B cell (primary cell): ENCODE results near the gene STARD3. TPM values are rescaled to one million over a fixed set of nuclear protein-coding genes. Genes with fewer than 3 reads are reported as not detected.

Experiments used
- ATAC-seq: fragments of 200-7000 bp; cut with Tn5 transposase; one replicate; pipeline ENCODE4 v1.10.0; 2021; ENCODE audit warnings: low read depth, mild to moderate bottlenecking, moderate number of reproducible peaks, moderate library complexity
- CTCF ChIA-PET: fragments of 350-600 bp; sonication (Branson Sonifier 250); formaldehyde crosslinking; loops from one replicate; lab custom pipeline; 2021; ENCODE audit warnings: antibody characterized with exemption, inconsistent platforms; lab: Charles Lee
- POLR2A ChIA-PET: fragments of 350-600 bp; sonication (Branson Sonifier 250); formaldehyde crosslinking; loops from one replicate; lab custom pipeline; 2021; ENCODE audit warnings: antibody characterized with exemption; lab: Charles Lee
- DNase-seq: peaks from one replicate; pipeline ENCODE4 v3.0.0; 2013
- H2AFZ ChIP-seq: 2 replicates; pipeline ENCODE4 v1.6.1; 2012; ENCODE audit warnings: mild to moderate bottlenecking, low read depth, low read length; ENCODE audit not compliant: insufficient read depth, poor library complexity, severe bottlenecking
- H3K27ac ChIP-seq, 2 donors: 1 replicate in 1 of 2; 2 replicates in 1 of 2; pipeline ENCODE4 v1.5.1; 2012 to 2013; ENCODE audit warnings: low read length in 2 of 2, mild to moderate bottlenecking in 2 of 2, moderate library complexity in 1 of 2
- H3K27me3 ChIP-seq, 4 experiments: fragments of 200-600 bp in 1 of 4; sonication (generic) in 1 of 4; replicated peaks in 1 of 4; 1 replicate in 2 of 4; 2 replicates in 2 of 4; pipeline versions ENCODE4 v1.6.1 to v1.7.0; 2013 to 2016; ENCODE audit warnings: low read length in 3 of 4, mild to moderate bottlenecking in 2 of 4, mixed read lengths in 1 of 4, moderate library complexity in 1 of 4; ENCODE audit not compliant: insufficient read depth in 4 of 4, control insufficient read depth in 3 of 4; ENCODE audit errors: control extremely low read depth in 1 of 4
- H3K36me3 ChIP-seq, 2 experiments: replicated peaks in 1 of 2; 1 replicate in 1 of 2; 2 replicates in 1 of 2; pipeline versions ENCODE4 v1.6.1 to v1.7.1; 2013; ENCODE audit warnings: low read length in 1 of 2; ENCODE audit not compliant: insufficient read depth in 2 of 2, control insufficient read depth in 1 of 2; ENCODE audit errors: control extremely low read depth in 1 of 2, extremely low read depth in 1 of 2
- H3K4me1 ChIP-seq, 2 donors: fragments of 200-600 bp in 1 of 2; sonication (generic) in 1 of 2; 1 replicate in 1 of 2; 2 replicates in 1 of 2; pipeline versions ENCODE4 v1.5.1 to v1.6.1; 2013 to 2017; ENCODE audit warnings: low read length in 2 of 2; ENCODE audit not compliant: control insufficient read depth in 2 of 2, insufficient read depth in 2 of 2
- H3K4me2 ChIP-seq: replicated peaks from 2 replicates; pipeline ENCODE3; 2012; ENCODE audit warnings: mild to moderate bottlenecking, low read depth, low read length; ENCODE audit not compliant: poor library complexity, severe bottlenecking
- H3K4me3 ChIP-seq, 5 experiments: fragments of 200-600 bp in 1 of 5; sonication (generic) in 1 of 5; 1 replicate in 3 of 5; 2 replicates in 2 of 5; pipeline versions ENCODE4 v1.5.1 to v1.7.0; 2011 to 2016; ENCODE audit warnings: low read length in 4 of 5, mild to moderate bottlenecking in 4 of 5, low read depth in 2 of 5, control low read depth in 1 of 5, moderate library complexity in 1 of 5; ENCODE audit not compliant: insufficient read depth in 1 of 5; ENCODE audit errors: control extremely low read depth in 1 of 5, extremely low read depth in 1 of 5
- H3K79me2 ChIP-seq: fragments of 200-600 bp; sonication (generic); one replicate; pipeline ENCODE4 v1.6.0; 2016; ENCODE audit warnings: low read length; ENCODE audit not compliant: control insufficient read depth, insufficient read depth
- H3K9ac ChIP-seq: fragments of 200-600 bp; sonication (generic); 2 replicates; pipeline ENCODE4 v1.6.1; 2017; ENCODE audit warnings: mild to moderate bottlenecking, low read length, moderate library complexity
- H3K9me3 ChIP-seq, 3 donors: one replicate each; pipeline versions ENCODE4 v1.6.1 to v1.7.1; 2013; ENCODE audit warnings: low read length in 2 of 3; ENCODE audit not compliant: control insufficient read depth in 2 of 3, insufficient read depth in 1 of 3; ENCODE audit errors: control extremely low read depth in 1 of 3
- H4K20me1 ChIP-seq: 2 replicates; pipeline ENCODE4 v1.6.0; 2012; ENCODE audit warnings: mild to moderate bottlenecking, low read length; ENCODE audit not compliant: insufficient read depth, control insufficient read depth, poor library complexity, severe bottlenecking
- H3K27ac Mint-ChIP-seq: one replicate; pipeline ENCODE4 v1.8.0; 2021; ENCODE audit warnings: mixed read lengths
- H3K27me3 Mint-ChIP-seq: one replicate; pipeline ENCODE4 v1.8.0; 2021; ENCODE audit warnings: mixed read lengths
- H3K4me1 Mint-ChIP-seq: one replicate; pipeline ENCODE4 v1.8.0; 2021; ENCODE audit warnings: mixed read lengths
- H3K4me3 Mint-ChIP-seq: one replicate; pipeline ENCODE4 v1.8.0; 2021; ENCODE audit warnings: mixed read lengths
- H3K9me3 Mint-ChIP-seq: one replicate; pipeline ENCODE4 v1.8.0; 2022; ENCODE audit warnings: mixed read lengths; ENCODE audit not compliant: insufficient read depth
- CTCF ChIP-seq: fragments of 200-600 bp; IDR thresholded peaks from one replicate; pipeline ENCODE4 v1.8.0; 2022; ENCODE audit warnings: antibody characterized with exemption, mild to moderate bottlenecking
- EZH2 ChIP-seq: IDR thresholded peaks from 2 replicates; pipeline ENCODE4 v1.6.1; 2012; ENCODE audit warnings: borderline replicate concordance, low read depth, mild to moderate bottlenecking, moderate library complexity, low read length; ENCODE audit not compliant: insufficient read depth, poor library complexity, severe bottlenecking
- WGBS: methylation state at CpG from one replicate; pipeline ENCODE4 v1.1.5; 2013; ENCODE audit warnings: missing lambda C conversion rate; ENCODE audit not compliant: insufficient coverage; 5-methylcytosine and 5-hydroxymethylcytosine counted together
- intact Hi-C: fragments of 100-400 bp; cut with micrococcal nuclease; formaldehyde crosslinking; loops from one replicate; pipeline ENCODE4 v1.10.0; 2022
- polyA plus RNA-seq: library from polyadenylated mRNA; depleted of rRNA; stranded (reverse); fragments of >200 nt; gene quantifications from 2 replicates; pipeline ENCODE4 v1.2.3, GENCODE V29; 2012
- total RNA-seq, 2 donors: library from RNA; stranded (reverse); fragments of 120-200 nt in 1 of 2; gene quantifications; 1 replicate in 1 of 2; 2 replicates in 1 of 2; pipeline versions ENCODE4 v1.2.3 to v1.2.4, GENCODE V29; 2013 to 2022

STARD3 gene
- total and polyA plus RNA-seq, 2 donors (not counting 1 experiment from before 2014, with no cell fraction given): 93.1 to 231 TPM

DNA sequence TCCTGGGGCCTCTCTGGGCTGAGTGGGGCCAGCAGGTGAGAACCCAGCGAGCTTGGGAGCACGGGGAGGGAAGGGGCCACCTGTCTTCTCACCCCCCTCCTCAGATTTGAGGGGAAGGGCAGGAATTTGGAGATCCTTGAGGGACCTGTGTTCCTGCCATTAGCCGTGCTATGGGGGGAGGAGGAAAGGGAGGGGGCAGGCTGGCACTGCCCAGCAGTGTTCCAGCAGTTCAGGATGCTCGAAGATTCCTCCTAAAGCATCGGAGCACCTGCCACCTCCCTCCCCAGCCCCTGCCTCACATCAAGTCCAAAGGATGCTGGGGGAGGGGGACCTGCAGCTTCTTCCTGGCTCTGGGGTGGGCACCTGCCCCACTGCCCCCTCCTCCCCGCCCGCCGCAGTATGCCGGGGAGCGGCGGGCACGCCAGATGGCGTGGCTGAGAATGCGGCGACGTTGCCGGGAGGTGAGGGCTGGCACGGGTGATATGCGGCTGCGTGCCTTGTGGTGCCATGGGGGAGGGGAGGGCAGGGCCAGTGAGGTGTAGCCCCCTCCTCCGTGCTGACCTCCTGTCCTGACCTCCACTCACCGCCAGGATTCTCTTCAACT is 24.6 kb upstream of the STARD3 start:
- TF ChIP-seq CTCF (no peak), EZH2 (no peak)
- intact Hi-C loops: no loop called here
- peaks cover 38% of the 10 kb centered on the region for H3K27me3 Mint-ChIP-seq
- WGBS: 85% methylated on average over 16 of the region's 22 CpGs
- Histone ChIP-seq H3K4me2 (no peak overlapping the region), H3K4me1 (peaks cover 1 to 15% of the 10 kb centered on the region in 2 donors), H3K9me3 (peaks cover 0 to 15% (median 0%) of the 10 kb centered on the region in 3 donors), H3K36me3 (no peaks in the 10 kb centered on the region), H2AFZ (no peak overlapping the region), H4K20me1 (no peaks in the 10 kb centered on the region), H3K27me3 (peaks cover 0 to 45% (median 20%) of the 10 kb centered on the region in 4 experiments), H3K4me3 (no peak overlapping the region), H3K27ac (no peak overlapping the region), H3K79me2 (no peaks in the 10 kb centered on the region), H3K9ac (no peak overlapping the region)
- H3K4me1 Mint-ChIP-seq: peaks cover 14% of the 10 kb centered on the region
- ChIA-PET POLR2A (no interaction called here), CTCF (interaction anchor here (1.4 kb wide), 1 partner anchor 22 kb away, joined by 3 read pairs; no protein-coding TSS in a partner anchor)
- no peak for DNase-seq
- no peak for ATAC-seq
- no peak overlapping the region for H3K27ac Mint-ChIP-seq
- no peak overlapping the region for H3K4me3 Mint-ChIP-seq
- H3K9me3 Mint-ChIP-seq: no peaks in the 10 kb centered on the region

- ChIA-PET CTCF (interaction anchor here (1.4 to 2.5 kb wide), 2 partner anchors 10 to 22 kb away, joined by 3 to 11 read pairs; no protein-coding TSS in a partner anchor), POLR2A (no interaction called here)
- Histone ChIP-seq H2AFZ (no peak overlapping the region), H3K9me3 (peaks cover 0 to 9% (median 0%) of the 10 kb centered on the region in 3 donors), H3K27ac (no peak overlapping the region), H3K27me3 (peaks cover 0 to 40% (median 17%) of the 10 kb centered on the region in 4 experiments), H3K79me2 (no peaks in the 10 kb centered on the region), H3K9ac (no peak overlapping the region), H3K4me3 (no peak overlapping the region), H3K4me1 (peaks cover 0 to 11% of the 10 kb centered on the region in 2 donors), H4K20me1 (no peaks in the 10 kb centered on the region), H3K4me2 (no peak overlapping the region), H3K36me3 (no peaks in the 10 kb centered on the region)
- TF ChIP-seq EZH2 (no peak), CTCF (no peak)
- no peaks in the 10 kb centered on the region for H3K9me3 Mint-ChIP-seq
- ATAC-seq (no peak), DNase-seq (no peak)
- 78% methylated on average over 7 of the region's 7 CpGs for WGBS
- H3K4me1 Mint-ChIP-seq: peaks cover 13% of the 10 kb centered on the region
- intact Hi-C loops: no loop called here
- no peak overlapping the region for H3K4me3 Mint-ChIP-seq
- H3K27ac Mint-ChIP-seq: no peak overlapping the region
- H3K27me3 Mint-ChIP-seq: peaks cover 37% of the 10 kb centered on the region
Observed at GRCh38 chr17:39612935-39613464, 23.9 kb upstream of the STARD3 start.
